NCI-H345 treated with DMSO at 0.1 percent for 48 hours (cell line): ENCODE data around the gene PDE8A.

Experiments
- DNase-seq: peaks from one replicate; lab custom pipeline; 2025; ENCODE audit not compliant: unreplicated experiment; lab: John Stamatoyannopoulos, UW

The PDE8A gene

GRCh38 chr15:85118173-85118572 lies 136.5 kb downstream of the PDE8A start:
- DNase-seq: no peak

- no peak for DNase-seq
These were observed 136.9 kb downstream of the PDE8A start for GRCh38 chr15:85118581-85118980.

GRCh38 chr15:85120351-85121113 lies 138.9 kb downstream of the PDE8A start:
- no peak for DNase-seq

GRCh38 chr15:85124173-85124572 lies 142.5 kb downstream of the PDE8A start:
- no peak for DNase-seq

GRCh38 chr15:85125056-85125661 lies 143.5 kb downstream of the PDE8A start:
- no peak for DNase-seq

GRCh38 chr15:85128621-85129020 lies 147.0 kb downstream of the PDE8A start:
- DNase-seq: no peak

- no peak for DNase-seq
These were observed 148.2 kb downstream of the PDE8A start for GRCh38 chr15:85129881-85130280.

- no peak for DNase-seq
These were observed 150.3 kb downstream of the PDE8A start for GRCh38 chr15:85131915-85132314.

GRCh38 chr15:85133709-85134108 lies 152.1 kb downstream of the PDE8A start:
- peak; percentile 0 for DNase-seq

GRCh38 chr15:85137489-85138168 lies 156.0 kb downstream of the PDE8A start:
- peak; percentile 85 for DNase-seq

- no peak for DNase-seq
These were observed 157.7 kb downstream of the PDE8A start for GRCh38 chr15:85139391-85139790.

- no peak for DNase-seq
These were observed 160.1 kb downstream of the PDE8A start for GRCh38 chr15:85141726-85142125.

- no peak for DNase-seq
These were observed 160.7 kb downstream of the PDE8A start for GRCh38 chr15:85142312-85142711.

- no peak for DNase-seq
These were observed 167.9 kb downstream of the PDE8A start for GRCh38 chr15:85149465-85150129.

GRCh38 chr15:85150130-85150480 lies 168.4 kb downstream of the PDE8A start:
- DNase-seq: no peak

- no peak for DNase-seq
These were observed 169.5 kb downstream of the PDE8A start for GRCh38 chr15:85151145-85151544.

- DNase-seq: no peak
These were observed 170.2 kb downstream of the PDE8A start for GRCh38 chr15:85151861-85152260.

- DNase-seq: no peak
These were observed 172.4 kb downstream of the PDE8A start for GRCh38 chr15:85154061-85154460.

GRCh38 chr15:85155360-85155759 lies 173.7 kb downstream of the PDE8A start:
- no peak for DNase-seq

GRCh38 chr15:85155857-85156256 lies 174.2 kb downstream of the PDE8A start:
- no peak for DNase-seq

- DNase-seq: no peak
These were observed 175.7 kb downstream of the PDE8A start for GRCh38 chr15:85157344-85157743.

- DNase-seq: no peak
These were observed 180.6 kb downstream of the PDE8A start for GRCh38 chr15:85162237-85162636.
